ENCODE results near the gene URGCP. TPM values are rescaled to one million over a fixed set of nuclear protein-coding genes. Genes with fewer than 3 reads are reported as not detected.

The URGCP gene
- total and polyA plus RNA-seq, 10 of the 15 experiments (the other 5 are each of a cell fraction or from before 2014, with no cell fraction given): 2.0 to 29.7 (median 17.5) TPM

DNA sequence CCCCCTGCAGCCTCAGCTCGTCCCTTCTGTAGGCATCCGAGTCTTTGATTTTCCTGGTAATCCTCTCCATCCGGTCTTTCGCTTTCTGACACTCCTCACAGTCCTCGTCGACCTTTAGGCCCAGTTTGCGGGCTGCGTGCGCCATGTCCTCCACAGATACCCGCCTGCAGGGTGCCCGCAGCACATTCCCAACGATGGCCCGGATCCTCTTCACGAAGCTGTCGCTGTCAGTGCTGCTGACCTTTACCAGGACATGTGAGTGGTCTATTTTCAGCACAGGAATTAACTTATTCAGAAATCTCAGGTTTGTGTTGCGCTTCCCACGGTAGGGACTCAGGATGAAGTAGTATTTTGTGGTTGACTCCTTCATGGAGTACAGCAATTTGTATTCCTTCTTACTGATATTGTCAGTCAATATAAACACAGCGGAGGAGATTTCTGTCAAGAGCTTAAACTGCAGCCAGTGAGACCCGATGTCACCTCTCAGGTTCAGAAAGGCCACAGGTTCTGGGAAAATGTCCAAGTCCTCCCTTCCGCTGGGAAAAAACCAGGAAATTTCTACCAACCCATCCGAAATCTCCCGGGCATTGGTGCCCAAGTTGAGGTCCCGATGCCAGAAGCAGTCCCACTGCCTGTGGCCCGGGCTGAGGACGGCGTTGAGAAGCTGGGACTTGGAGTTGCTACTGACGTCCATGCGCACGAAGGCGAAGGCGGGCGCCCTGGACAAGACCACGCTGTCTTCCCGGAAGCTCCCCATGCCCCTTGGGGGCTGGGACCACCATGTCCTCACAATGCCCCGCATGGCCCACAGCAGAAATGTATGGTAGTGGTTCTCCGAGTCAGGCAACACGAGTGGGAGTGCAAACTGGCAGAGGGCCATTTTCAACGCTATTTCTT, 28.2 kb downstream of the URGCP start:
- CTCF ChIA-PET: no interaction called here
- H3K36me3 ChIP-seq (ENCODE audit: control insufficient read depth in 2 of 2, insufficient read depth in 2 of 2, low read length in 1 of 2): peaks cover 24 to 33% of the 10 kb centered on the region in 2 experiments
- POLR2A ChIA-PET: no interaction called here
- SMC1A ChIA-PET (ENCODE audit: uncharacterized antibody, unreplicated experiment): interaction anchor here (2.1 kb wide), 1 partner anchor 16 kb away, joined by 6 read pairs; no protein-coding TSS in a partner anchor
- H3K9ac ChIP-seq (ENCODE audit: control insufficient read depth, insufficient read depth, low read length): no peak overlapping the region
- BruUV-seq (replicated peaks): no TSS peak
- no peak overlapping the region for H3K4me3 ChIP-seq
- H3K9me3 ChIP-seq (replicated peaks; ENCODE audit: control insufficient read depth, insufficient read depth, low read length): no peaks in the 10 kb centered on the region
- DNase-seq (ENCODE audit: low read depth, low spot score): no peak
- no peaks in the 10 kb centered on the region for H3K4me1 ChIP-seq (ENCODE audit: control insufficient read depth, insufficient read depth, low read length)
- ATAC-seq: no peak
- intact Hi-C loops (cut with micrococcal nuclease; ENCODE audit: unreplicated experiment): no loop called here
- no peaks in the 10 kb centered on the region for H3K27me3 ChIP-seq (replicated peaks in 1 of 2; ENCODE audit: control insufficient read depth in 2 of 2, insufficient read depth in 2 of 2, low read length in 1 of 2)
- no peaks in the 10 kb centered on the region for H4K20me1 ChIP-seq (ENCODE audit: control insufficient read depth, insufficient read depth)
- no peak overlapping the region for H2AFZ ChIP-seq (ENCODE audit: control insufficient read depth, low read depth, low read length)
- H3K27ac ChIP-seq (ENCODE audit: control insufficient read depth, insufficient read depth): no peak overlapping the region
- no peak for TF ChIP-seq ESRRA (IDR thresholded peaks at IDR 0.05; ENCODE audit: low read length)
- TF ChIP-seq, protein P1, sequence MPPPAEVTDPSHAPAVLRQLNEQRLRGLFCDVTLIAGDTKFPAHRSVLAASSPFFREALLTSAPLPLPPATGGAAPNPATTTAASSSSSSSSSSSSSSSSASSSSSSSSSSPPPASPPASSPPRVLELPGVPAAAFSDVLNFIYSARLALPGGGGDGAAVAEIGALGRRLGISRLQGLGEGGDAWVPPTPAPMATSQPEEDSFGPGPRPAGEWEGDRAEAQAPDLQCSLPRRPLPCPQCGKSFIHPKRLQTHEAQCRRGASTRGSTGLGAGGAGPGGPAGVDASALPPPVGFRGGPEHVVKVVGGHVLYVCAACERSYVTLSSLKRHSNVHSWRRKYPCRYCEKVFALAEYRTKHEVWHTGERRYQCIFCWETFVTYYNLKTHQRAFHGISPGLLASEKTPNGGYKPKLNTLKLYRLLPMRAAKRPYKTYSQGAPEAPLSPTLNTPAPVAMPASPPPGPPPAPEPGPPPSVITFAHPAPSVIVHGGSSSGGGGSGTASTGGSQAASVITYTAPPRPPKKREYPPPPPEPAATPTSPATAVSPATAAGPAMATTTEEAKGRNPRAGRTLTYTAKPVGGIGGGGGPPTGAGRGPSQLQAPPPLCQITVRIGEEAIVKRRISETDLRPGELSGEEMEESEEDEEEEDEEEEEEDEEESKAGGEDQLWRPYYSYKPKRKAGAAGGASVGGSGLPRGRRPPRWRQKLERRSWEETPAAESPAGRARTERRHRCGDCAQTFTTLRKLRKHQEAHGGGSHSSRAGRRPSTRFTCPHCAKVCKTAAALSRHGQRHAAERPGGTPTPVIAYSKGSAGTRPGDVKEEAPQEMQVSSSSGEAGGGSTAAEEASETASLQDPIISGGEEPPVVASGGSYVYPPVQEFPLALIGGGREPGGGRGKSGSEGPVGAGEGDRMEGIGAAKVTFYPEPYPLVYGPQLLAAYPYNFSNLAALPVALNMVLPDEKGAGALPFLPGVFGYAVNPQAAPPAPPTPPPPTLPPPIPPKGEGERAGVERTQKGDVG (CRISPR knock-in tag; IDR thresholded peaks at IDR 0.05): no peak
- FAIRE-seq: no peak
- in situ Hi-C loops (cut with MboI): no loop called here
- WGBS (ENCODE audit: insufficient coverage, insufficient replicate concordance, low lambda C conversion rate, missing lambda C conversion rate): 94% methylated on average over 38 of the region's 38 CpGs
- RAD21 ChIA-PET (ENCODE audit: unreplicated experiment): no interaction called here
- H3K4me2 ChIP-seq (ENCODE audit: control insufficient read depth, insufficient read depth): no peak overlapping the region
- no peaks in the 10 kb centered on the region for H3K79me2 ChIP-seq (ENCODE audit: control insufficient read depth, insufficient read depth, low read length)
